ENCODE data around the gene PER1.
A peak's percentile ranks its signal among the peaks of the same experiment; 100 is the strongest.

The PER1 gene

GRCh38 chr17:8138374-8138671 lies 13.9 kb downstream of the PER1 start:
- DNase-seq = no peak

- DNase-seq = no peak
Observed at GRCh38 chr17:8137645-8138373, 14.4 kb downstream of the PER1 start.

GRCh38 chr17:8133941-8134340 lies 18.3 kb downstream of the PER1 start:
- DNase-seq = no peak

GRCh38 chr17:8133399-8133798 lies 18.8 kb downstream of the PER1 start:
- no peak for DNase-seq

- DNase-seq = no peak
Observed at GRCh38 chr17:8131844-8132441, 20.3 kb downstream of the PER1 start.

GRCh38 chr17:8128125-8128784 lies 23.9 kb downstream of the PER1 start:
- DNase-seq = no peak

GRCh38 chr17:8126491-8127066 lies 25.6 kb downstream of the PER1 start:
- DNase-seq = no peak

- no peak for DNase-seq
Observed at GRCh38 chr17:8125947-8126490, 26.2 kb downstream of the PER1 start.

GRCh38 chr17:8125154-8125946 lies 26.9 kb downstream of the PER1 start:
- DNase-seq = peak; percentile 71 to 74

GRCh38 chr17:8124350-8125153 lies 27.7 kb downstream of the PER1 start:
- DNase-seq = no peak

GRCh38 chr17:8123695-8124349 lies 28.4 kb downstream of the PER1 start, which contains the start of gene HES7:
Gene HES7 (minus strand): TSS chr17:8124106. CDS start chr17:8124084, 22 bp downstream.
- DNase-seq = no peak

- DNase-seq = no peak
Observed at GRCh38 chr17:8122924-8123694, 29.1 kb downstream of the PER1 start.

GRCh38 chr17:8122422-8122923 lies 29.7 kb downstream of the PER1 start:
- DNase-seq = no peak

GRCh38 chr17:8121681-8122421 lies 30.4 kb downstream of the PER1 start:
- peak in 1 of 2 donors; percentile 40 for DNase-seq

- no peak for DNase-seq
Observed at GRCh38 chr17:8121407-8121680, 30.9 kb downstream of the PER1 start.

- peak; percentile 60 to 74 for DNase-seq
Observed at GRCh38 chr17:8120520-8121406, 31.4 kb downstream of the PER1 start.

- peak; percentile 92 to 93 for DNase-seq
Observed at GRCh38 chr17:8119581-8120519, 32.4 kb downstream of the PER1 start.
